Thymus (tissue), 11 donors: ENCODE data around the gene ADM5. TPM values are rescaled to one million over a fixed set of nuclear protein-coding genes. Genes with fewer than 3 reads are reported as not detected.

Source experiments
- DNase-seq, 9 donors: peaks; one replicate each; pipeline ENCODE4 v3.0.0-alpha.2; 2013; ENCODE audit warnings: low spot score in 9 of 9, low read depth in 6 of 9, missing footprints in 1 of 9
- H3K27ac ChIP-seq, 2 donors: one replicate each; pipeline ENCODE4 v1.5.1; 2013; ENCODE audit warnings: control low read depth in 1 of 2, low read depth in 1 of 2, low read length in 1 of 2, mild to moderate bottlenecking in 1 of 2, moderate library complexity in 1 of 2
- H3K27me3 ChIP-seq, 2 donors: one replicate each; pipeline ENCODE4 v1.5.1; 2013; ENCODE audit warnings: low read length in 1 of 2; ENCODE audit not compliant: control insufficient read depth in 2 of 2, insufficient read depth in 1 of 2
- H3K36me3 ChIP-seq, 2 donors: one replicate each; pipeline ENCODE4 v1.5.1; 2013; ENCODE audit warnings: low read length in 1 of 2, mild to moderate bottlenecking in 1 of 2, moderate library complexity in 1 of 2; ENCODE audit not compliant: control insufficient read depth in 2 of 2, insufficient read depth in 2 of 2
- H3K4me1 ChIP-seq, 2 donors: one replicate each; pipeline ENCODE4 v1.5.1; 2013; ENCODE audit warnings: low read length in 2 of 2; ENCODE audit not compliant: control insufficient read depth in 2 of 2, insufficient read depth in 2 of 2
- H3K4me3 ChIP-seq, 2 donors: one replicate each; pipeline ENCODE4 v1.5.1; 2013; ENCODE audit warnings: low read length in 2 of 2, control low read depth in 1 of 2, mild to moderate bottlenecking in 1 of 2
- H3K9me3 ChIP-seq, 2 donors: one replicate each; pipeline ENCODE4 v1.5.1; 2013; ENCODE audit warnings: low read length in 1 of 2, mild to moderate bottlenecking in 1 of 2; ENCODE audit not compliant: control insufficient read depth in 2 of 2, insufficient read depth in 1 of 2
- WGBS: extraction: QIAGEN DNeasy Blood & Tissue Kit; methylation state at CpG from one replicate; pipeline ENCODE4 v1.1.7; 2013; 5-methylcytosine and 5-hydroxymethylcytosine counted together
- polyA plus RNA-seq: library from polyadenylated mRNA; stranded (reverse); fragments of 200-250 nt; gene quantifications from one replicate; pipeline ENCODE4 v1.2.3, GENCODE V29; 2013
- total RNA-seq: library from RNA; stranded (reverse); fragments of 120-200 nt; gene quantifications from one replicate; pipeline ENCODE4 v1.2.4, GENCODE V29; 2013
- donor health status: healthy.

The ADM5 gene
- total and polyA plus RNA-seq, 2 donors = 0.47 to 5.5 TPM

DNA sequence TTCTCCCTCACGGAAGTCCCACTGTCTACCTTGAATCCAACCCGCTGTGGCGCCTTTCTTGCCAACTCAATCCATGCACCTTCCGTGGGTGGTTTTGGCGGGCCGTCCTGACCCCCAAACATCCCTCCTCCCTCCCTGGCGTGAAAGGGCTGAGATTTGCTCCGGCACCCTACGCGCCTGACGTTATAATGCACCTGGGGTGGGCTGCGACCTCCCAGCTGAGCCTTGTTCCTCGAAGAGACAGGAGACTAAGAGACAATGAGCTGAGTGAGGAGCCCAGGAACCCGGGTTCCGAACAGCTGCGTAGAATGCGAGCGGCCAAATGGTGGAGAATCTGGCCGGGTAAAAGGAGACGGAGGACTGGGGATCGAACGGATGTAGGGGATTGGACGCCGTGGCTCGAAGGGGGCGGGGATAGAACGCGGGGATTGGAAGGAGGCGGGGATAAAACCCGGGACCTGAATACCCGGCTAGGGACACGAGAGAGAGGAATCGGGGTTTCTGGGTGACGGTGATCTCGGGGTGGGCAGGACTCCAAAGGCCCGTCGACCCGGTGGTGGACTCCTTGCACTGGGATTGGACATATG lies 1.4 kb downstream of the ADM5 start, which contains the start of gene CPT1C:
Gene CPT1C (plus strand): TSS at position 461 of the 587 bp plus-strand sequence. CDS start 1,137 bp downstream, outside the sequence.
- Histone ChIP-seq H3K4me3 (peak within 1 kb of the TSS; percentile 16 to 34), H3K27ac (no peak within 1 kb of the TSS), H3K36me3 (peaks cover 12 to 23% of the 10 kb centered on the region in 2 donors), H3K4me1 (peaks cover 4 to 15% of the 10 kb centered on the region in 2 donors), H3K9me3 (peaks cover 0 to 20% of the 10 kb centered on the region in 2 donors), H3K27me3 (peaks cover 23 to 49% of the 10 kb centered on the region in 2 donors)
- 8% methylated on average over 38 of the region's 38 CpGs for WGBS
- peak in 1 of 9 donors; percentile 36 for DNase-seq

DNA sequence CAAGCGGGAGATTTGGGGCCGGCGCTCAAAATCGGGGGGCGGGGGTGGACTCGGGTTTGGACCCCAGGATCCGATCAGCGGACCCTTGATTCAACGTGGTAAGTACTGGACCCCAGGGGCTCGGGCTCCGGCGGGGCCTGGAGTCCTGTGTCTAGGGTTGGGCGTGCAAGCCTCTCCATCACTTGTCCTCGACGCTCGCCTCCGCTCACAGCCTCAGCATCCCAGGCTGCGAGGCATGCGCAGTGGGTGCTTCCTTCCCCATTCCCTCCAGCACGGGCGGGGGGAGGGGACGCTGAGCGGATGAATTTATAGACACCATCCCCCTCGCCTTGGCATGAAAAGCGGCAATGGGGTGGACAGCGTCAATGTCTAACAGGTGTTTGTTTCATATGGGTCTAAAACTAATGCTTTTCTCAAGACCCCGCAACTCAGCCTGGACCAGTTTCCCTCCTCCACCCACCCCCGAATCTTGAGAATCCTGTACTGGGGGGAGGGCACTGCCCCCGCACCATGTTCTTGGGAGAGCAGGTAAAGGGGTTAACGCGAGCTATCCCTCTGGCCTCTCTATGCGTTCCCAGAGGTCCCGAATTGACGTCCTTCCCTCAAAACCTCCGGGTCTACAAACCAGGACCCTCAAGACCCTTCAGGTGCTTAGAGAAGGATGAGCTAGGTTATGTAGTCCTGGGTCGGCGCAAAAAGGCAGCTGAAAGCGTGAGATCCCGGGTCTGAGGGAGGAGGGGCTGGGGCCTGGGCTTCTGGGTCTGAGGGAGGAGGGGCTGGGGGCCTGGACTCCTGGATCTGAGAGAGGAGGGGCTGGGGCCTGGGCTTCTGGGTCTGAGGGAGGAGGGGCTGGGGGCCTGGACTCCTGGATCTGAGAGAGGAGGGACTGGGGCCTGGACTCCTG lies 2.1 kb downstream of the ADM5 start:
- H3K27me3 ChIP-seq = peaks cover 23 to 49% of the 10 kb centered on the region in 2 donors
- H3K36me3 ChIP-seq = peaks cover 7 to 16% of the 10 kb centered on the region in 2 donors
- H3K4me1 ChIP-seq = peaks cover 4 to 15% of the 10 kb centered on the region in 2 donors
- no peak overlapping the region for H3K27ac ChIP-seq
- DNase-seq = peak in 1 of 9 donors; percentile 44
- WGBS = 19% methylated on average over 39 of the region's 39 CpGs
- H3K4me3 ChIP-seq = peak overlapping the region; percentile 16 to 34
- peaks cover 0 to 20% of the 10 kb centered on the region in 2 donors for H3K9me3 ChIP-seq

DNA sequence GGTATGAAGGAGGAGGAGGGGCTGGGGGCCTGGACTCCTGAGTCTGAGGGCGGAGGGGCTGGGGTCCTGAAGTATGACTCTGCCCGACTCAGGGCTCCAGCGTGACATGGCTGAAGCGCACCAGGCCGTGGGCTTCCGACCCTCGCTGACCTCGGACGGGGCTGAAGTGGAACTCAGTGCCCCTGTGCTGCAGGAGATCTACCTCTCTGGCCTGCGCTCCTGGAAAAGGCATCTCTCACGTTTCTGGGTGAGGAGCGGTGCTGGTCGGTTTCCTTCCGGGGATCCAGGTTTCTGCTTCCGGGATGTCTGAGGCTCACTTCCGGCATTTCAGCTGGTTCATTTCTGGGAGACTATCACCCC lies 2.7 kb downstream of the ADM5 start:
- H3K27me3 ChIP-seq = peaks cover 23 to 49% of the 10 kb centered on the region in 2 donors
- WGBS = 89% methylated on average over 16 of the region's 16 CpGs
- no peak overlapping the region for H3K4me3 ChIP-seq
- peaks cover 4 to 15% of the 10 kb centered on the region in 2 donors for H3K4me1 ChIP-seq
- H3K36me3 ChIP-seq = peaks cover 3 to 9% of the 10 kb centered on the region in 2 donors
- peaks cover 0 to 20% of the 10 kb centered on the region in 2 donors for H3K9me3 ChIP-seq
- no peak overlapping the region for H3K27ac ChIP-seq
- no peak for DNase-seq

DNA sequence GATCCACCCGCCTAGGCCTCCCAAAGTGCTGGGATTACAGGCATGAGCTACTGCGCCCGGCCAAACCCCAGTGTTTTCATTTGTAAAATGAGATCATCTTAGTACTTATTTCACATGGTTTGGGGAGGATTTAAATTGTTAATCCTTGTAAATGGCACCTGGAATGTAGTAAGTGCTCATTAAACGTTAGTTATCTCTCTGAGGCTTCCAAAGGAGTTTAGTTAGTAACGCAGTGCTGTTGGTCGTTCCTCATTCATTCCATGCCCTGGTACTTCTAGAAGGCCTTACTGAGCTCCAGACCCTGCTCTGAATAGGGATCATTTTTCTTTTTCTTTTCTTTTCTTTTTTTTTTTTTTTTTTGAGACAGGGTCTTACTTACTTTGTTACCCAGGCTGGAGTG lies 6.7 kb downstream of the ADM5 start:
- peaks cover 0 to 7% of the 10 kb centered on the region in 2 donors for H3K4me1 ChIP-seq
- peaks cover 0 to 6% of the 10 kb centered on the region in 2 donors for H3K9me3 ChIP-seq
- H3K27me3 ChIP-seq = peaks cover 6 to 33% of the 10 kb centered on the region in 2 donors
- no peak for DNase-seq
- no peaks in the 10 kb centered on the region for H3K36me3 ChIP-seq
- H3K27ac ChIP-seq = no peak overlapping the region
- WGBS = 89% methylated on average over 6 of the region's 6 CpGs
- no peak overlapping the region for H3K4me3 ChIP-seq

DNA sequence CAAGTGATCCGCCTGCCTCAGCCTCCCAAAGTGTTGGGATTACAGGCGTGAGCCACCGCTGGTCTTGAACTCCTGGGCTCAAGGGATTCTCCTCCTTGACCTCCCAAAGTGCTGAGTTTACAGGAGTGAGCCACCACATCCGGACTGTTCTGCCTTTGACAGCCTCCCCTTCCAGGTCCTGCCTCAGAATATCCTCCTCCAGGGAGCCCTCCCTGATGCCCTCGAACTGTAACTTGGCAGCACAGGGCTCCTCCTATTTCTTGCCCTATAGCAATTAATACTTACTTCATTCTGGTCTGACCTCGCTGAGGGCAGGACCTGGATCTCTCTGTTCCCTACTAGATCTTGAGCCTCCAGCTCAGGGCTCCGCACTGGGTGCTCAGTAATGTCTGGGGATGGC lies 7.5 kb downstream of the ADM5 start:
- peaks cover 6 to 30% of the 10 kb centered on the region in 2 donors for H3K27me3 ChIP-seq
- no peaks in the 10 kb centered on the region for H3K36me3 ChIP-seq
- H3K27ac ChIP-seq = no peak overlapping the region
- H3K4me3 ChIP-seq = no peak overlapping the region
- no peak for DNase-seq
- no peaks in the 10 kb centered on the region for H3K9me3 ChIP-seq
- WGBS = 97% methylated on average over 7 of the region's 7 CpGs
- H3K4me1 ChIP-seq = no peaks in the 10 kb centered on the region

DNA sequence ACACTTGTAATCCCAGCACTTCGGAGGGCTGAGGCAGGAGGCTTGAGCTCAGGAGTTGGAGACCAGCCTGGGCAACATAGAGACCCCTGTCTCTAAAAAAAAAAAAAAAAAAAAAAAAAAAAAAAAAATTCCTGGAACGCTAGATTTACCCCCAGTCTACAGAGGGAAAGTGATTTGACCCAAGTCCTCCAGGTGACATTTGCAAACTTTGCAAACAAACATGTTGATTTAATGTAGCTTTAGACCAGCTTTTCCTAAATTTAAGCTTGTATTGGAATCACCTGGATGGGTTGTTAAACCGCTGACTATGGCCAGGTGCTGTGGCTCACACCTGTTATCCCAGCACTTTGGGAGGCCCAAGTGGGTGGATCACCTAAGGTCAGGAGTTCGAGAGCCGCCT lies 10.0 kb downstream of the ADM5 start:
- WGBS = 94% methylated on average over 5 of the region's 5 CpGs
- DNase-seq = no peak
- Histone ChIP-seq H3K36me3 (no peaks in the 10 kb centered on the region), H3K27ac (no peak overlapping the region), H3K4me3 (no peak overlapping the region), H3K9me3 (no peaks in the 10 kb centered on the region), H3K27me3 (peaks cover 4 to 15% of the 10 kb centered on the region in 2 donors), H3K4me1 (no peaks in the 10 kb centered on the region)

- no peak overlapping the region for H3K27ac ChIP-seq
- H3K27me3 ChIP-seq = peaks cover 4 to 15% of the 10 kb centered on the region in 2 donors
- DNase-seq = no peak
- H3K4me3 ChIP-seq = no peak overlapping the region
- no peaks in the 10 kb centered on the region for H3K36me3 ChIP-seq
- 73% methylated on average over 11 of the region's 11 CpGs for WGBS
- no peaks in the 10 kb centered on the region for H3K9me3 ChIP-seq
- H3K4me1 ChIP-seq = no peaks in the 10 kb centered on the region
Observed at GRCh38 chr19:49700563-49700962, 11.2 kb downstream of the ADM5 start.

- H3K9me3 ChIP-seq = no peaks in the 10 kb centered on the region
- no peak overlapping the region for H3K27ac ChIP-seq
- H3K27me3 ChIP-seq = peaks cover 4 to 15% of the 10 kb centered on the region in 2 donors
- no peaks in the 10 kb centered on the region for H3K36me3 ChIP-seq
- H3K4me1 ChIP-seq = no peaks in the 10 kb centered on the region
- 48% methylated on average over 40 of the region's 40 CpGs for WGBS
- H3K4me3 ChIP-seq = no peak overlapping the region
- DNase-seq = no peak
Observed at GRCh38 chr19:49701271-49701786, 11.9 kb downstream of the ADM5 start.
